Measurements from ENCODE around the gene MR1.

MR1 gene

DNA sequence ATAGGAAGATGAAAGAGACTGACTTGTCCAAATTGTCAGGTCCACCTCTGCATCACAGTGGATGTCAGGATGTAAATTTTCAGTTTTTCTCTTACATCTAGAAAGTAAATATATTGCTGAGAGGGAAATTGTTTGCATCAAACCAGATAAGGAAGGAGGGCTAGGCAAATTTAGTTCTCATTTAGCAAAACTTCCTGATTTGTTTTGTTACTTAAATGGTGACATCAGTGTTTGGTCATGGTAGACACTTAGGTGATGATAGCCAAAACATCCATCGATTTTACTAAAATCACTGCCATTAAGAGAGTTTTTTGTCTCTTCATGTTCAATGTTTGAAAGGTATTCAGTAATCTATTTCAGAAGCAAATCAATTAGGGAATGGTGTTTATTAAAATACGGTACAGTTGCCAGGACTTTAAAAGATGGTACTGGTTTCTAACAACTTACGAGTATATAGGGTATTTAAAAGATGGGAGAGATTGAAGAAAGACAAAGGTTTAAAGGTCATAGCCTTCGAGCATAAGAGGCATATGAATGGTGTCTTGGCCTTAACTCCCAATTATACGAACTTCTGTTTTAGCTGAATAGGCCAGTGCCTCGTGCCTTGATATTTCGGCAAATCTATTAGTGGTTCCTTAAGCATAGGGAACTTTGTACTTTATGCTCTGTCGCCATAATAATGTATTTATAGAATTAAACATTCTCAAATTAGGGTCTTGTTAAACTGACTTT is 57.7 kb downstream of the MR1 start:
- no peak for DNase-seq (ENCODE audit: low read depth in 3 of 3)

DNA sequence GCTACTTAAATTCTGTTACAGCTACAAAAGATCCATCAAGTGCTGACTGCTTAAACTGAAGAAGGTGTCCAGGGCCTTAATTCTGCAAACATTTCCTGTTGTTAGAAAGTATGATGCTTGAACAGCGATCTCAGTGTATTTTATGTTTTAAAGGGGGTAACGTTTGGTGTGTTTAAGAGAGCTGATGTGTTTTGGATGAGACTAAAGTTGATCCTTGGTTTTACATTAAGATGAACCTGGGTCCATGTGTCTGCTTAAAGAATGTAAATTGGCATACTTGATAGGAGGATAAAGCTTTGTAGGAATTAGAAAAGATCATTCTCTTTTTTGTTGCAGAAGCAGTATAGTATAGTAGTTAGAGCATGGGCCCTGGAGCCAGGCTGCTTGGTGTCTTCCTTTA is 58.3 kb downstream of the MR1 start:
- DNase-seq (ENCODE audit: low read depth in 3 of 3) = no peak

DNA sequence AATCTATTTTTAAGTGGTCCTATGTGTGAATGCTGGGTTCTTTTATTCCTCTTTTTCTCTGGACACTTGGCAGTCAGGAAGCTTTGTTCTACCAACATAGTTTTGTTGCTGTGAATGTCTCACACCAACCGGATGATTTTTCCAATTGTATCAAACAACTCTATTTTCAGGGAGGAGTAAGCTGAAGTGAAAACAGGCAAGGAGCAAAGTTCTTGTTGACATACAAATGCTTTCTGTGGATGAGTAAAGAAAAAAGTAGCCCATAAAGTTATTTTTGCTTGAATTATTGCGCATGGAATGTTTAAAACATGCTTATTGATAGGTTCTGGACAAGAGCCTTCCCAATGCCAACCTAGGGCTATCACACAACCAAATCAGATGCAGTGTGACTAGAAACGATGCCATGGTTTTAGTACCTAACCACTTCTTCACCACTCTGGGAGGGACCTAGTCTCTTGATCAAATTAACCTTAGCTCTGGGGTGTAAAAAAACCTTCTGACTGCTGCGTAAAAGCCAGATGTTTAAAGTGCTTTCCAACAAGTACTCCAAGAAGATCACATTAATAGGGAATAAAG is 59.2 kb downstream of the MR1 start:
- no peak for DNase-seq (ENCODE audit: low read depth in 3 of 3)

DNA sequence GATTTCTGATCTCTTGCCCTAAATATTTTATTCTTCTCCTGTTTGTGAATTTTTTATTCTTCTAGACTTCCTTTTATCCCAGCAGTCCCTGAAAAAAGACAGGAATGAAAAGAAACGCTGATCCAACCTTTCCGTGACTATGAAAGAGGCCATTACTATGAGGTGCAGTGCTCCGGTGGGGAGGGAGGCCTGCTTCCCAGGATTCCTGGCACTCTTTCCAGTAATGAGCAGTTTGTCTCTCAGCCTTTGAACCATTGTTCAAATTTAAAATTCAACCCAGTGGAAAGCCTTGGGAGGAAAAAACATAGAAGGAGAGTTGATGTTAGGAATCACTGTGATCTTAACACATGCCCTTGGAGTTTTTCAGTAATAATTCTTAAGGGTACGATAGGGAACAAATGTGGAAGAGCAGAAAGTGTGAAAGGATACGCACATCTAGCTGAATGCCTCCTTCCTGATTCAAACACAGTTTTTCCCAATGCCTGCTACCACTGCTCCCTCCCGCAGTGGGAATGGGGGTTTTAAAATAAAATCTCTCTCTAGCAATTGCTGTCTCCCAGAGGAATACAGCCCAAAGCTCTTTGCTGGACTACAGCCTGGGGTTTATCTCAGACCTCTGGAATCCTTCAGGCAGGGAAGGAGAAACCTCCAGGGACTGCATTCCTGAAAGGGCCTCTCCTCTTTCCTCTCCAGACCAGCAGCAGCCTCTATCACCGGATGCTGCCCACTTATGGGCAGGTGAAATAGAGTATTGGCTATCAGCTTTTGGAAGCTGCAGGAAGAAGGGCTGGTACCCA is 60.8 kb downstream of the MR1 start:
- no peak for DNase-seq (ENCODE audit: low read depth in 3 of 3)

DNA sequence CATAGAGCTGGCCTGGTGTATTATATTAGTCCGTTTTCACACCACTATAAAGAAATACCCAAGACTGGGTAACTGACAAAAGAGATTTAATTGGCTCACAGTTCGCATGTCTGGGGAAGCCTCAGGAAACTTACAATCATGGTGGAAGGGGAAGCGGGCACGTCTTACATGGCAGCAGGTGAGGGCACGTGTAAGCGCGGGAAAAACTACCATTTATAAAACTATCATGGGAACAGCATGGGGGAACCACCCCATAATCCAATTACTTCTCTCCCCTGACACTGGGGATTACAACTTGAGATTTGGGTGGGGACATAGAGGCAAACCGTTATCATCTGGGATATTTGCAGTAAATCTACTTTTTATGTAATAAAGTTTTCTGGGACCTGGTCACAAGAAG is 61.5 kb downstream of the MR1 start:
- no peak for DNase-seq (ENCODE audit: low read depth in 3 of 3)

DNA sequence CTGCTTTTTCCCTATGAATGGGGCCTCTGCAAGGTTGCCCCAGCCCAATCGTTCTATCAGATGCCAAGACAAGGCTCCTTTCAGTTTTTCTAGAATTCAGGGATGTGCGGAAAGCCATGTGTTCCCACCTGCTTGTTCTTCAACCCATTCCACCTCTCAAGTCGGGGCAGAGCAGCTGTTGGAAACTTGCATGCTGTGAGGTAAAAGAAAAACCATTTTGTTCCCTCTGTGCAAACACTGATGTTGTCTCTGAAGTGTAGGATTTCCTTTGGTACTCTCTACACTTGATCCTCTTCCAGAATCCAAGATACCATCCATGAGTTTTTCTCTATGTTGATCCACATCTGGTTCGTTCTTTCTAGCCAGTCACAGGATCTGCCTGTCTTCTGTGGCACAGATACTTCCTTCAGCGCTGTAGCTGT is 62.0 kb downstream of the MR1 start:
- no peak for DNase-seq (ENCODE audit: low read depth in 3 of 3)

DNA sequence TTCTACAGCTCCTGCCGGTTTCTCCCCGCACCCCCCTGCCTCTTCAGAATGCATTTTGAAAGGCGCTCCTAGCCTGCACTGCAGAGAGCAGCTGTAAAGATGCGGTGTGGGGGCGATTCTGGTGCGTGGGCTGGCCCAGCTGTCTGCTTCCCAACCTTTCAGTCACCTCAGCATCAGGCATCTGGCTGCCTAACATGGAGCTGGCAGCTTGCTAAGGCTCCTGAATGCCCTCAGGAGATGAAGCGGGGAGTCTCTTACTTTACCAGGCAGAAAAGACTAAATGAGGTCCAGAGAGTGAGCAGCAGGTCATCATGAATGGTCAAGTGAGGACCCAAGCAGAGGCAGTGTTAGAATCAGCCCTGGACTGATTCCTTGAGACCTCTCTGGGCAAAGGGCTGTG is 63.5 kb downstream of the MR1 start:
- no peak for DNase-seq (ENCODE audit: low read depth in 3 of 3)

DNA sequence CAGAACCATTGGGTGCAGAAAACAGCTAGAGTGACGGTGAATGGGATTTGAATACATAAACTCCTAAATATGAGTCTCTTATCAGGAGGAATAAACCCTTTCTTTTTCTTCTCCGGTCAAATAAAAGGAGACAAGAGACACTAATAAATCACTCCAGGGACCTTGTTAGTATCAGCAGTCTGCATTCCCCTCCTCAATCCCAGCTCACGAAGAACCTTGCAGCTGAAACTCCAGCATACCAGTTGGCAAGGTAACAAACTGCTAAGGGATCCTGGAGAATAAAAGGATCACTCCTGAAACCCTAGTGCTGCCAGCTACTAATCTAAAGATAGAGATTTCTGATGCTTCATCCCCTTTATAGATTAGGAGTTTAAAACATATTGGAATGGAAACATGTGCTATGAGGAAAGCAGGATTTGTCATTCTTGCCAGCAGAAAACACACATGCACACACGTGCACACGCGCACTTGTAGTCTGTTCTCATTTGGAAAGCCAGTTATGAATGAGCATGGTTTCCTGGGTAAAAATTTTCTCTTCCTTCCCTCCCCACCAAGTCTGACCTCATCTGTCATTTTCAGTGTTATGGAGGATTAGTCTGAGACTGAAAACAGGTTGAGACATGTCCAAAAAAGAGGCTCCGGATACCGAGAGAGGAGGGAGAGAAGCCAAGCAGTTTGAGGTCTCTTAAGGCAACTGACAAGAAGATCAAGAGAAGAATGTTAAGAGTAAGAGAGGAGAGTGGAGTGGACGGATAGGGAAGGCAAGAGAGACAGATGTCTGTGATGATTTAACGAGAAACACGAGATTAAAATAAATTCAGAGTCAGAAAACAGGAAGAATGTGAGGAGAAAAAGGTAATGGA is 65.6 kb downstream of the MR1 start:
- DNase-seq (ENCODE audit: low read depth in 3 of 3) = no peak

DNA sequence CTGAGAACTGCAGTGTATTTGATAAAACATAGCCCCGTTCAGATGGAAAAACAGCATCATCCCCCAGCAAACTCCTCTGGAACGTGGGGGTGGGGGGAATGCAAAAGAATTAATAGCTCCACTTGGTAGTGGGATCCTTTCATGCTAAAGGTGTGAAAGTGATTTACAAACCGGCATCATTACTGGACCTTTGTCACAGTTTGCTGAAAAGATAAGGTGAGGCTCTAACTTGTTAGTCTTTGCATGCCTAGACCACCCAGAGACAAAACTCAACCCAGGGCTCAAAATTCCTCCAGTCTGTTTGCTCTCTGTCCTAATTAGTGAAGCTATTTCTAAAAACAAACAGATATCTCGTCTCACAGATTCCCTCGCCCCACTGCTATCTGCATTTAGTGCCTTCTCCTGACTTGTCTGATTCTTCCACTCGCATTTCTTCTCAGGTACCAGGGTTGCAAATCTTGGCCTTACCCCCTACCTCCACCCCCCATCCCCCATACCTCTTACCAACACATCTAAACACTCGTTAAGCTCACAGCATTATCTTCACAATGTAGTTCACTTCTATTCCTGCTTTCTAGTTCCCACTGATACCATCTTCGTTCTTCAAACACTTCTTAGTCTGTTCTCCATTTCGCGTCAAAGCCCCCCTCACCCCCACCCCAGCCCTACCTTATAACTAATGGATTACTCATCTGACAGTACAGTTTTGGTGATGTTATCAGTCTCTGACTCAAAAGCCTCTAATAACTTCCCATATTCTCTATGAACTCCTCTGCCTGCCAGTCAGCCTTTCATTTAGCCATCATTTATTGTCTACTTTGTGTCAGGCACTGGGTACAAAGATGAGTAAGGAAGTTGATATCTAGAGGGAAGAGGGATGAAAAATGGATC is 66.5 kb downstream of the MR1 start:
- DNase-seq (ENCODE audit: low read depth in 3 of 3) = peak in 2 of 3 experiments; percentile 17 to 18

DNA sequence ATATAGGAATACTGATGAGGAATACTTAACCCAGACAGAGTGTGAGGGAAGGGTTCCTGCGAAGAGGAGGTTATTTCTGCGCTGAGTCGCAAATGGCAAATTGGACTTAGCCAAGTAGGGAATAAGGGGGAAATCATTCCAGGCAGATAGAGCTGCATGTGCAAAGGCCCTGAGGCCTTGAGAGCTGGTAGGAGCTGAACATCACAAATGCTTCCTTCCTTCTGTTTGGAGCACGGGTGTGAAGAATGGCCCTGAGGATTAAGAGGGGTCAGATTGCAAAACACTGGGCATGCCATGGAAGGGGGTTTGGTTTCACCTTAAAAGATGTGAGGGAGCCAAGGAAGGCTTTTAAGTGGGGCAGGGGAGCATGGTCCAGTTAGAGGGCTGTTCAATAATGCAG is 67.2 kb downstream of the MR1 start:
- no peak for DNase-seq (ENCODE audit: low read depth in 3 of 3)

DNA sequence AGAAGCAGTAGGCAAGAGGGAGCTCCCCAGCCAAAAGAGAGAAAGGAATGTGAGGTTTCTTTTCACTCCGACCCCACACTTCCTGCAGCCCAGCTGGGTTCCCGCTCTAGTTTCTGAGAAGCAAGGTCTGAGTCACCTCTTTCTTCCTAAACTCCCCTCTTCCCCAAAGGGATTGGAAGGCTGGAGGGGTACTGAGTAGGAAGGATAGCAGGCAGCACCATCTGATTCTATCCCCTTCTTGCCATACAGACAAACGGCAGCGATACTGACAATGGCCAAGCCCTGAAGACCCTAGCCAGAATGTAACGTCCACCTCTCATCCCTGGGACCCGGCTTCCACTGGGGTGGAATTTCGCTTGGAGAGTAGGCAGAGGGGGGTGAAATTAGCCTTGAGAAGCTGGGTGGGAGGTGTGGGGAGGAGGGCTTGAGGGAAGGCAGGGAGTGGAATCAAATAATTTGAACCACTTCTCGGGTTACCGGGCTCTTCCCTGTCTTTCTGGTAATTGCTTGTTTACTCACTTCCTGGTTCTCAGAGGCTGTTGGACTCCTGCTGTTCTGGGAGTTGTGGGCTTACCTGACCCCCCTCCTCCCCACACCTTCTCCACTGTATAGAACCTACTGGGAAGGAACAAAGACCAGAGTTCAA is 67.9 kb downstream of the MR1 start:
- no peak for DNase-seq (ENCODE audit: low read depth in 3 of 3)

DNA sequence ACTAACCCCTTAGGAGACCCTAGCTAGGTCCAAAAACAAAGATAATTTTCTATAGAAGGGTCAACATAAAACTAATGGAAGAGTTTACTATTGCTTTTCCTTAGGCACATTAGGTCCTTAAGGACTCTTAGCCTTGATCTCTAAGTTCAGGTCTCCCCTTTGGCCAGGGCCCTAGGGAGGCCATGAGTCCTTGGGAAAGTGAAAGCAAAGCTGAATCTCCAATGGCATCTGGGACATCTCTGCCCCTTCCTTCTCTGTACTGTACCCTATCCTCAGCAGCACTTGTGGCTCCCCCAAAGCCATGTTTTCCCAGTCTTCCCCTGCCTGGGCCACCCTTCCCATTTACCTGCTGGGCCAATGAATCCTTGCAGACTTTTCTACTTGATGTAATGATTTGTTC is 69.1 kb downstream of the MR1 start:
- DNase-seq (ENCODE audit: low read depth in 3 of 3) = no peak

DNA sequence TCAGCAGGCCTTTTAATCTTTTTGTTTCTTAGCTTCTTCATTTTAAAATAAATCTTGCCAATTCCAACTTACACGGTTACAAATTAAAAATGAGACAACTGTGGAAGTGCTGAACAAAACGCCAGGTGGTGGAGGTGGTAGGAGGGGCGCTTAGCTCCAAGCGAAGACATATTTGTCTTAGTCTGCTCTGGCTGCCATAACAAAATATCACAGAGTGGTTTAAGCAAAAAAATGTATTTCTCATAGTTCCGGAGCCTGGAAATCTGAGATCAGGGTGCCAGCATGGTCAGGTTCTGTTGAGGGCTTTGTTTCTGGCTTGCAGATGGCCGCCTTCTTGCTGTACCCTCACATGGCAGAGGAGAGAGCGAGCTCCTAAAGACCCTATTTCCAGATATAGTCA is 69.6 kb downstream of the MR1 start:
- no peak for DNase-seq (ENCODE audit: low read depth in 3 of 3)

DNA sequence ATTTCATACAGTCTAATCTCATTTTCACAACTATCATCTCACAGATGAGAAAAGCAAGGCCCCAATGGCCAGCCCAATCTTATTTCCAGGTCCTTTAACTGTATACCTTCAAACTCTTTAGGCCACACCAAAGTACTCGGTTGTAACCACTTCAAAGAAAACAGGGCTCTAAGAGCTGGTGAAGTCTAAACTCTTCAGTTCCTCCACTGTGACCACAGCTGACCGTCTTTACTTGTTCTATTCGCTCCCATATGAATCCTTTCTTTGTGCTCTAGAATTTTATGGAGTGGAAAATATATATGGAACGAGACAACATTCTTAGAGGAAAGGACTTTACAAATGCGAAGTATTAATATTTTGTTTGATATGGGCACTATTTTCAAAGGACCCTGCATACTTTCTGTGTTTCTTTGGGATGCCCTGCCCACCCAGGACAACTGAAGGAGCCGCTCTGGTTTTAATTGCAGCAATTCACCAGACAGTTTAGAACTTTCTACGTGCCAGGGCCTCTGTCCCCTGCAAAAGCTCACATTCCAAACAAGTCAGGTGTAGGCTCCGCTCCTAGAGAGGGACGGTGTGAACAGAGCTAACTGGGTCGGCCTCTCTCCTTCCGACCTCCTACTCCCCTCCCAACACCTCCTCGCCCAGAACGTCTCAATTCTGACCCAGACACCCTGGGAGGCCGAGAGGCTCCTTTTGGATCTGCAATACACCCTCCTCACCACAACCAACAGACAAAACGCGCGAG is 70.4 kb downstream of the MR1 start:
- DNase-seq (ENCODE audit: low read depth in 3 of 3) = no peak

DNA sequence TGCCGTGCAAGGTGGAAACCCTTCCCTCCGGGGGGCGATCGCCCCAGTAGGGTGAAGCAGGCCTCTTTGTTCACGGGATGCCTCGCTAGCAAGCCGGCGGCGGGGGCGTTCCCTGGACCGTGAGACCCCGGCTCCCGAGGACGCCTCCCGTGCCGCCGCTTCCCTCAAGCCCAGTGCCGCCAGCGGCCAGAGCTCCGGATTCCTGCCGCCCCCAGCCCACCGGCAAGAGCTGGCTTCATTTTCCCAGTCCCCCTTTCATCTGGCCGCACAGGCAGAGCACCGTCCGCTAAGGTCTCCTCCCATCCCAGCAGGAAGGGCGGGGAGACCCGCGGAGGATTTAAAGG is 71.0 kb downstream of the MR1 start:
- DNase-seq (ENCODE audit: low read depth in 3 of 3) = peak in 2 of 3 experiments; percentile 15 to 16

DNA sequence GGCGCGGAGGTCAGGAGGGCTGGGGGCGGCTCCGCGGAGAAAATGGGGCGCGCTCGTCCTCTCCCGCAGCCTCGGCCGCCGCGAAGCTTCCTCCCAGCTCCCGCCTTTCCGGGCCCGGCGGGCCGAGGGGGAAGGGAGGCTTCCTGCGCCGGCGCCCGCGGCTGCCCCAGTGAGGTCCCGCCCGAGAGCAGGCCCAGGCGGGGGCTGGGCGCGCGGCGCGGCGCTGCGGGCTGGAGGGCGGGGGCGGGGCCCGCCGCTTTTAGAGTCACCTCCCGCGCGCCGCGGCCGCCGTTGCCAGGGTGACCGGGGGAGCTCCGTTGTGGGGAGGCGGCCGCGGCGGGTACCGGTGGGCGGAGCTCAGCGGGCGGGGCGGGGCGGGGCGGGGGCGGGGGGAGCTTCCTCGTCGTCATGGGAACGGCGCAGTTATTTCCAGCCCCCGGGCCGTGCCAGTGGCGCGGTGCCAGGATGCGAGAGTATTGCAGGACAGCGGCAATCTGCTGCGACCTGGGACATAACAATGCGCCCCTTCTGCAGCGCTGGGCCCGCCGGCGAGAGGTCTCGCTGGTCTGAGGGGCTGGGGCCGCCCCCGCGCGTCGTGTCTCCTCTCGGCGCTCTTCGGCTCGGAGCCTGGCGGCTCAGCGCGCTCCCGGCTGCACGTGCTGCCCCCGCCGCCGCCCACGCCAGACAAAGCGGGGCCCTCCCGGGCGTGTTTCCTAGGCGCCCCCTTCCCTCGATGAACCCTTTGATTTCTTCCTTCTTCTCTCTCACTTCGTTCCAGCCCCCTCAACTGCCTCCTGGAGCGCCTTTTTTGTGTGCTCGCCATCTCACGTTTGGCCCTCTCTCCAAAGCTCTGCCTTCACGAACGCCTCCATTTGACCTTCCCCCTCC is 71.6 kb downstream of the MR1 start:
- peak; percentile 78 to 94 (median 91) for DNase-seq (ENCODE audit: low read depth in 3 of 3)

DNA sequence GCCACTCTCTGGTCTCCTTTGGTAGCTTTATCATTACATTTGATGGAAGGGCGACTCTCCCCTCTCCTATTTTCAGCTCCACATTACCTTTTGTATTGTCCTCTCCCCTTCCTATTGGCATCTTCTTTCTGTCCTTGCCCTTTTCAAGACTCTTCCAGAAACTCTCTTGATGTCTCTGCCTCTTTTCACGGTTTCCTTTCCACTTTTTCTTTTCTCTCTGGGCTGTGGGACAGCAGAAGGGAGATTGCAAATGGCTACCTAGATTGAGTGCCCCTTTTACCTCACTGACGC is 72.2 kb downstream of the MR1 start:
- DNase-seq (ENCODE audit: low read depth in 3 of 3) = no peak

DNA sequence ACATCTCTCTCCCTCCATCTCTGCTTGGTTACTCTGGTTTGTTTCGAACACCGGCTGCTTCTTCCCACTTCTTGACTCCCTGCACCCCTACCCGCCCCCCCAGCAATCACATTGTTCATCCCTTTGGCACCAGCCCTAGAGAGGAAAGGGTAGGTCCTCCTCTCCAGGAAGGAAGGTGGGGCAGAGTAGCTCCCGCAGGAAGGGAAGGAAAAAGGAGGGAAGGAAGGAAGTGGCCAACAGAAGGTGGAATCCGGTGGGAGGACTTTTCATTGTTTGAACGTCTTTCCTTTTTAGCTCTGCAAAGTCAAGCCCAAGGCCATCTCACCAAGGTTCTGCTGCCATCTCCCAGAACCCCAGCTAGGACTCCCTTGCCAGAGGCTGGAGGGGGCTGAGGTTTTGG is 72.7 kb downstream of the MR1 start:
- DNase-seq (ENCODE audit: low read depth in 3 of 3) = no peak

DNA sequence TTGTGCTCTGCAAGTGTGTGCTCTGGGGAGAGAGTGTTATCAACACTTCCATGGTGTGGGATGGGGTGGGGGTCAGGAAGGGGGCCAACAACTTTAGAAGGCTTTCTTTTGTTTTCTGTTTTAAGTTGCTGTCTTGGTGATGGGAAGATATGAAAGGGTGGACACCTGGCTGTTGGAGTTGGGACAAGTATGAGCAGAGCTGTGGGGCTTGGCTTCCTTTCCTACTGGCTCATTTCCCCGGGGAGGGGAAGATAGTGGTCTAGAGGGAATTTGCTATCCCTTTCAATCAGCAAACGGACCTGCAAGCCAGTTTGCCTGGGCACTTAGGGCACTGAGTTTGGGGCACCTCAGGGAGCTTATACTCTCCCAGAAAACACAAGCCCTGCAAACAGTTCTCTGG is 73.9 kb downstream of the MR1 start:
- no peak for DNase-seq (ENCODE audit: low read depth in 3 of 3)

All from stimulated activated CD4-positive, alpha-beta T cell treated with anti-CD3 and anti-CD28 coated beads, TNF-alpha, amount 100 ng/mL, for 4 hours (primary cell).